Body of pancreas (tissue), 4 donors: Measurements from ENCODE around the gene NUBP1. TPM values are rescaled to one million over a fixed set of nuclear protein-coding genes. Genes with fewer than 3 reads are reported as not detected.
"Not testable (repeated sequence)": the region's sequence is repeated elsewhere in the genome, so short reads cannot be mapped to it uniquely, and the experiment has no call there.

Source experiments
- ATAC-seq: fragments of 150-250 bp; one replicate; pipeline ENCODE4 v1.9.1; 2016
- DNase-seq, 4 donors: peaks; one replicate each; pipeline ENCODE4 v3.0.0-alpha.2; 2019
- H3K27ac ChIP-seq, 4 donors: fragments of 200-600 bp; sonication (generic); 1 replicate in 3 of 4; 2 replicates in 1 of 4; pipeline versions ENCODE4 v1.5.1 to v1.6.1; 2016 to 2019; ENCODE audit warnings: mild to moderate bottlenecking in 1 of 4, mixed read lengths in 1 of 4, moderate library complexity in 1 of 4
- H3K27me3 ChIP-seq, 2 donors: fragments of 200-600 bp; sonication (generic); one replicate each; pipeline ENCODE4 v1.6.0; 2016; ENCODE audit warnings: mild to moderate bottlenecking in 1 of 2
- H3K36me3 ChIP-seq, 2 donors: fragments of 200-600 bp; sonication (generic); replicated peaks in 1 of 2; 2 replicates each; pipeline ENCODE4 v1.5.1; 2016; ENCODE audit warnings: low read depth in 2 of 2; ENCODE audit not compliant: insufficient read depth in 1 of 2
- H3K4me1 ChIP-seq: fragments of 200-600 bp; sonication (generic); one replicate; pipeline ENCODE4 v1.6.0; 2016
- H3K4me3 ChIP-seq, 2 donors: fragments of 200-600 bp; sonication (generic); 1 replicate in 1 of 2; 2 replicates in 1 of 2; pipeline ENCODE4 v1.5.1; 2016 to 2019
- H3K9me3 ChIP-seq, 3 donors: fragments of 200-600 bp; sonication (generic); 1 replicate in 2 of 3; 2 replicates in 1 of 3; pipeline ENCODE4 v1.5.1; 2016
- POLR2A ChIP-seq, 3 donors: fragments of 450-650 bp; IDR thresholded peaks; one replicate each; pipeline ENCODE4 v1.6.1; 2016; ENCODE audit warnings: antibody characterized with exemption in 3 of 3, mild to moderate bottlenecking in 2 of 3
- WGBS, 2 donors: methylation state at CpG; one replicate each; pipeline ENCODE4 v1.1.5; 2017; 5-methylcytosine and 5-hydroxymethylcytosine counted together
- intact Hi-C: fragments of 100-400 bp; cut with DNase I; formaldehyde crosslinking; loops from one replicate; pipeline ENCODE4 v1.15.1; 2023
- total RNA-seq, 2 donors: library from RNA; depleted of rRNA; stranded (reverse); fragments of >200 nt; gene quantifications; one replicate each; pipeline ENCODE4 v1.1.0, GENCODE V29; 2016
- TF ChIP-seq, protein P1 (sequence below), 7 experiments: fragments of 450-650 bp in 4 of 7; fragments of 200-600 bp in 3 of 7; sonication (generic) in 3 of 7; IDR thresholded peaks; one replicate each; pipeline ENCODE4 v1.5.1; 2016 to 2019; ENCODE audit warnings: antibody characterized with exemption in 7 of 7

The NUBP1 gene
- total RNA-seq, 2 donors from 2014 or later, result 13.8 to 31.9 TPM

DNA sequence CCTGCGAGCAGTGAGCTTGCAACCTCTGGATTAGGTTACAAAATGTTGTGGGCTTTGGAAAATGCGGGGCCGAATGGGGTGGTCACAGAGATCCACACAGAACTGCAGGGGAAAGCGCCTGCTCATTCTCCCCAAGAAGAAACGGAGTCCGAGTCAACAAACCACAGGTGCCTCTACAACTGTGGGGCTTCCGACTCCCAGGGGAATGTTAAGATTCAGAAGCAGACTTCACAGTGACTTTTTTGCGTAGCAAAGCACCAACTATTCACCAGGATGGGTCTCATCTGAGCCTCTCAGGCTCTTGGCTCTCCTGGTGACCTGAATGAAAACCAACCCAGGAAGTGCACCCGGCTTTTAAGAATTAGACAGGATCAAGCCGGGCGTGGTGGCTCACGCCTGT lies 33.7 kb downstream of the NUBP1 start:
- H3K36me3 ChIP-seq, result no peaks in the 10 kb centered on the region
- no peak for DNase-seq
- no peaks in the 10 kb centered on the region for H3K4me1 ChIP-seq
- TF ChIP-seq, protein P1, sequence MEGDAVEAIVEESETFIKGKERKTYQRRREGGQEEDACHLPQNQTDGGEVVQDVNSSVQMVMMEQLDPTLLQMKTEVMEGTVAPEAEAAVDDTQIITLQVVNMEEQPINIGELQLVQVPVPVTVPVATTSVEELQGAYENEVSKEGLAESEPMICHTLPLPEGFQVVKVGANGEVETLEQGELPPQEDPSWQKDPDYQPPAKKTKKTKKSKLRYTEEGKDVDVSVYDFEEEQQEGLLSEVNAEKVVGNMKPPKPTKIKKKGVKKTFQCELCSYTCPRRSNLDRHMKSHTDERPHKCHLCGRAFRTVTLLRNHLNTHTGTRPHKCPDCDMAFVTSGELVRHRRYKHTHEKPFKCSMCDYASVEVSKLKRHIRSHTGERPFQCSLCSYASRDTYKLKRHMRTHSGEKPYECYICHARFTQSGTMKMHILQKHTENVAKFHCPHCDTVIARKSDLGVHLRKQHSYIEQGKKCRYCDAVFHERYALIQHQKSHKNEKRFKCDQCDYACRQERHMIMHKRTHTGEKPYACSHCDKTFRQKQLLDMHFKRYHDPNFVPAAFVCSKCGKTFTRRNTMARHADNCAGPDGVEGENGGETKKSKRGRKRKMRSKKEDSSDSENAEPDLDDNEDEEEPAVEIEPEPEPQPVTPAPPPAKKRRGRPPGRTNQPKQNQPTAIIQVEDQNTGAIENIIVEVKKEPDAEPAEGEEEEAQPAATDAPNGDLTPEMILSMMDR (IDR thresholded peaks at IDR 0.05), result no peak
- no peak for TF ChIP-seq POLR2A (IDR thresholded peaks at IDR 0.05)
- 89 to 92% methylated on average over 12 of the region's 12 CpGs for WGBS, 2 donors
- no peak overlapping the region for H3K4me3 ChIP-seq
- intact Hi-C loops, result no loop called here
- no peaks in the 10 kb centered on the region for H3K27me3 ChIP-seq
- no peaks in the 10 kb centered on the region for H3K9me3 ChIP-seq
- no peak for ATAC-seq
- H3K27ac ChIP-seq, result no peak overlapping the region

DNA sequence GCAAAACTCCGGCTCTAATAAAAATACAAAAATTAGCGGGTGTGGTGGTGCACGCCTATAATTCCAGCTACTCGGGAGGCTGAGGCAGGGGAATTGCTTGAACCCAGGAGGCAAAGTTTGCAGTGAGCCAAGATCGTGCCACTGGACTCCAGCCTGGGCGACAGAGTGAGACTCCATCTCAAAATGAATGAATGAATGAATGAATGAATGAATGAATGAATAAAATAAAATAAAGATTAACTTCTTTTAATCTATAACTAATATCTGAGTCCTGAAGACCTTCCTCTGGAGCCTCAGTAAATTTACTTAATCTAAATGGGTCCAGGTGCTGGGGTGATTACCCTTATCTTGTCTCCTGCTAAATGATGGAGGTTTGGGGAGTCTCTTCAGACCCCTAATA lies 36.3 kb downstream of the NUBP1 start:
- 90 to 95% methylated on average over 6 of the region's 6 CpGs for WGBS, 2 donors

DNA sequence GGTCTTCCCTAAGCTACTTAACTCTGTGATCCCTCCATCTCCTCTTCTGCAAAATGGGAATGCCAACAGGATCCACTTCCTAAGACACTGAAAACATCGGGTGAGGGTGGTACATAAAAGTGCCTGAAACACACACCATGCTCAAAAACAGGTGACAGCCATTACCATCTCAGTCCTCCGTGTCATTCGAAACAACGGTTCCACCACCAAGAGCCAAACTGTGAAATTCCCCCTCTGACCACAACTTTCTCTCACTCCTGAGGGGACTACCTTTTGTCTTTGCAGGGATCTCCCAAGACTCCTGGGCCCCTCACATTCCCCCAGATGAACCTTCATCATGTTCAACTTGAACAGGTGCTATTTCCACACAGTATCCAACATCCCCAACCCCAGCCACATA lies 37.0 kb downstream of the NUBP1 start:
- ATAC-seq (no peak), DNase-seq (no peak)
- H3K4me1 ChIP-seq, result no peaks in the 10 kb centered on the region
- whole genome bisulfite sequencing, 2 donors, result 83 to 95% methylated on average over 4 of the region's 4 CpGs
- no peak overlapping the region for H3K4me3 ChIP-seq
- intact Hi-C loops, result no loop called here
- TF ChIP-seq POLR2A (IDR thresholded peaks at IDR 0.05), result no peak
- TF ChIP-seq, protein P1 (IDR thresholded peaks at IDR 0.05), result no peak
- H3K9me3 ChIP-seq, result no peaks in the 10 kb centered on the region
- H3K27ac ChIP-seq, result no peak overlapping the region
- no peaks in the 10 kb centered on the region for H3K36me3 ChIP-seq
- H3K27me3 ChIP-seq, result no peaks in the 10 kb centered on the region

More for the DNA sequence above, 36.3 kb downstream of the NUBP1 start:
- ATAC-seq, H3K36me3 ChIP-seq, H3K4me3 ChIP-seq, H3K4me1 ChIP-seq, DNase-seq, H3K27me3 ChIP-seq, H3K9me3 ChIP-seq, H3K27ac ChIP-seq, intact Hi-C loops: not testable (repeated sequence)

DNA sequence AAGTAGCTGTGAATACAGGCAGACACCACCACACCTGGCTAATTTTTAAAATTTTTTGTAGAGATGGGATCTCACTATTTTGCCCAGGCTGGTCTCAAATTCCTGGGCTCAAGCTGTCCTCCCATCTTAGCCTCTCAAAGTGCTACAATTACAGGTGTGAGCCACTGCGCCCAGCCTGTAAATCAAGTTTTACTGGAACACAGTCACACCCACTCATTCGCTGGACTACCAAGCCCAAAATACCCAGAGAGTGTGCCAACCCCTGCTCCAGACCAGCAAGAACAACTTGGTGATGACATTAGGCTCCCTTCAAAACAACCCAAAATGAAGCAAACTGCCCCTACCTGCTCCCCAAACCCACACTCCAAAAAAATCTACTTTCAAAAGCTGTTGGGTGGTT lies 39.0 kb downstream of the NUBP1 start:
- no peak for DNase-seq
- Histone ChIP-seq H3K27ac (no peak overlapping the region), H3K36me3 (no peaks in the 10 kb centered on the region), H3K27me3 (no peaks in the 10 kb centered on the region), H3K9me3 (no peaks in the 10 kb centered on the region), H3K4me3 (no peak overlapping the region), H3K4me1 (no peaks in the 10 kb centered on the region)
- TF ChIP-seq, protein P1 (IDR thresholded peaks at IDR 0.05), result no peak
- TF ChIP-seq POLR2A (IDR thresholded peaks at IDR 0.05), result no peak
- intact Hi-C loops, result no loop called here
- ATAC-seq, result no peak
- 83 to 85% methylated on average over 2 of the region's 2 CpGs for WGBS, 2 donors

DNA sequence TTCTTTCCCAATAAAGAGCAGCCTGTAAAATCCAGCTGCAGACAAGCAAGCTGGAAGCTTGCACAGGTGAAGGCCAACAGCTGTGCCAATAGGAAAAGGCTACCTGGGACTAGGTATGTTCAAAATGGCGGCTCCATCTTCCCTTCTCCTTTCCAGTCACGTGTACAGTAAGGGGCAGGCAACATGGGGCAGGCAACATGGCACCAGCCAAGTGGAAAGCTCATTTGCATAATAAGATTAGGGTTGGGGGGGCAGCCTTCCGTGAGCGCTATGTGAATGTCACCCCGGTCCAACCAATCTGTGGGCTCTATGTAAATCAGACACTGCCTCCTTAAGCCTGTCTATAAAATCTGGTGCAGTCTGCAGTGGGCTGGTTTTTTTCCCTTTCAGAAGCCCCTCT lies 43.7 kb downstream of the NUBP1 start:
- intact Hi-C loops, result no loop called here
- TF ChIP-seq, protein P1 (IDR thresholded peaks at IDR 0.05), result no peak
- TF ChIP-seq POLR2A (IDR thresholded peaks at IDR 0.05), result no peak

DNA sequence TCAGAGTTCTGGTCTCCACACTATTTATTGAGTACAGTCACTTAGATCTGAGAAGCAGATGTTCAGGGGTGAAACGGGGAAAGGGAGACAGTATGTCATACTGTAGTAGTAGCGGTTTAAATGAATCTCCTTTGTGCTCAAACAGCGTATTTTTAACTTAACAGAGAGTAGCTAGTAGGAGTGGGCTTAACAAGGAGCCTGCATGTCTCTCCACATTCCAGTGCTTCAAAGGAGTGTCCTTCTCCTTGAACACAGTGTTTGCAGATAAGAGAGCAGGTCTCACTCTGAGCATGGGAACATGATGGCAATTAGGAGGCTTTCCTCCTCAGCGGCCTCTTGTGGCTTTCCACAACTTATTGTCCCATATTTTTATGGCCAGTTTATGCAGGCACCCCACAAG lies 45.0 kb downstream of the NUBP1 start:
- H3K9me3 ChIP-seq, intact Hi-C loops, H3K36me3 ChIP-seq, H3K27ac ChIP-seq, H3K27me3 ChIP-seq, H3K4me3 ChIP-seq, ATAC-seq, DNase-seq, H3K4me1 ChIP-seq: not testable (repeated sequence)
- WGBS, 2 donors, result 66 to 83% methylated on average over 4 of the region's 4 CpGs

More for the DNA sequence above, 43.7 kb downstream of the NUBP1 start:
- DNase-seq (no peak), ATAC-seq (no peak)
- no peaks in the 10 kb centered on the region for H3K4me1 ChIP-seq
- H3K4me3 ChIP-seq, result no peak overlapping the region
- no peak overlapping the region for H3K27ac ChIP-seq
- no peaks in the 10 kb centered on the region for H3K9me3 ChIP-seq
- H3K36me3 ChIP-seq, result no peaks in the 10 kb centered on the region
- 88 to 92% methylated on average over 5 of the region's 5 CpGs for WGBS, 2 donors
- H3K27me3 ChIP-seq, result no peaks in the 10 kb centered on the region
